MV-4-11 (cell line): Measurements from ENCODE around the gene KCNK16.

Source experiments
- DNase-seq: peaks from one replicate; lab custom pipeline; 2025; lab: John Stamatoyannopoulos, UW

Gene KCNK16

GRCh38 chr6:39322306-39322850 lies at the start of gene KCNK16:
Gene KCNK16 (minus strand): TSS chr6:39322702. CDS start chr6:39322540, 162 bp downstream.
- DNase-seq: no peak

- no peak for DNase-seq
Observed at GRCh38 chr6:39370390-39370789, 47.9 kb upstream of the KCNK16 start.

DNA sequence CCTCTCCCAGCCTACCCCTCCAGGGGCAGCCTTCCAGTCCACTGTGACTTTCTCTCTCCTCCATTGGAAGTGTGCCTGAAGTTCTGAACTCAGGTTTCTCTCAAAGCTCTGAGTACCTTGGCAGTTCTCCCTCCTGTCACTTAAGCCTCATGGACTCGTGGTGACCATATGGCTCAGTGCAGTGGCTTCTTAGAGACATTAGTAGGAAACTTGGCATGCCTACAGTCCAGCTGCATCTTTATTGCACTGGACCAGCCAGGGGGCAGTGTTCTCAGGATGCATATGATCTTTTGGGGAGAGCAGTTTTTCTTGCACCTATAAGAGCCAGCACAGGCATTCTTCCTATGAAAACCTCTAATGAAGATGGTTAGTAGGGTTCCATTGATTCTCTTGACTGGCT lies 47.5 kb upstream of the KCNK16 start:
- DNase-seq: no peak

DNA sequence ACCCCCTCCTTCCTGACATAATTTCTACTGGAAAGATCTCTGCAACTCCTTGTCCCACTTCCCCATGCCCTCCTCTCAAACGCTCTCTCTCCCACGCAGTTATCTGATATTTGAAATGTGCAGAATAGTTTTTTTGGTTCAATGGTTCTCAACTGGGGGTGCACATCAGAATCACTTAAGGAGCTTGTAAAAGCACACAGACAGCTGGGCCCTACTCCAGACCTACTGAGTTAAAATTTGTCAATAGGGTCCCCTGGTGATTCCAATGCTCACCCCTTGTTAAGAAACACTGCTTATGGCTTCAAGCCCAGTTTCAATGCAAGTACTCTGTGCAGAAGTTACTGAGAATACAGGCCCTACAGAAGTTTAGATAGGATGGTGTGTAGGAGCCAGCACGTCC lies 45.2 kb upstream of the KCNK16 start:
- no peak for DNase-seq

- no peak for DNase-seq
Observed at GRCh38 chr6:39366931-39367618, 44.6 kb upstream of the KCNK16 start.

- no peak for DNase-seq
Observed at GRCh38 chr6:39365281-39366074, 43.0 kb upstream of the KCNK16 start.

DNA sequence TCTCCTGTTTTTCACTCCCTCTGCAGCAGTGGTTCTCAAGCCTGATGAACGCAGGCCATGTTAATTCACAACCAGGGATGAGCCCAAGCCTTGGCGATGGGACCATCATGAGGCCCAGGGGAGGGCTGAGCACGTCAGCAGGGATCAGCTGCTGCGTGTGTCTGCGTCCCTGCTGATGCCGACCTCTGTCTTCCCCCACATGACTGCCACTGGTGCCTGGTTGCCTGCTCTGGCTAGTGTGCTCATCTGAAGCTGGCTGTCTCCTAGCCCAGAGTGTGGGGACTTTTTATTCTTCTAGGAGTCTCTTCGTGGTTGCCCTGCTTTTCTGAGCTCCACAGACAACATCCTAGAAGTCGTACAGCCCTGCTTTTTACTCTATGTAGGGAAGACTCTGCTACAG lies 40.8 kb upstream of the KCNK16 start:
- DNase-seq: no peak

GRCh38 chr6:39362487-39362865 lies 40.0 kb upstream of the KCNK16 start:
- peak; percentile 10 for DNase-seq

GRCh38 chr6:39361657-39362486 lies 39.4 kb upstream of the KCNK16 start:
- peak; percentile 74 for DNase-seq

- no peak for DNase-seq
Observed at GRCh38 chr6:39360378-39360777, 37.9 kb upstream of the KCNK16 start.

- peak; percentile 5 for DNase-seq
Observed at GRCh38 chr6:39357998-39358686, 35.6 kb upstream of the KCNK16 start.

DNA sequence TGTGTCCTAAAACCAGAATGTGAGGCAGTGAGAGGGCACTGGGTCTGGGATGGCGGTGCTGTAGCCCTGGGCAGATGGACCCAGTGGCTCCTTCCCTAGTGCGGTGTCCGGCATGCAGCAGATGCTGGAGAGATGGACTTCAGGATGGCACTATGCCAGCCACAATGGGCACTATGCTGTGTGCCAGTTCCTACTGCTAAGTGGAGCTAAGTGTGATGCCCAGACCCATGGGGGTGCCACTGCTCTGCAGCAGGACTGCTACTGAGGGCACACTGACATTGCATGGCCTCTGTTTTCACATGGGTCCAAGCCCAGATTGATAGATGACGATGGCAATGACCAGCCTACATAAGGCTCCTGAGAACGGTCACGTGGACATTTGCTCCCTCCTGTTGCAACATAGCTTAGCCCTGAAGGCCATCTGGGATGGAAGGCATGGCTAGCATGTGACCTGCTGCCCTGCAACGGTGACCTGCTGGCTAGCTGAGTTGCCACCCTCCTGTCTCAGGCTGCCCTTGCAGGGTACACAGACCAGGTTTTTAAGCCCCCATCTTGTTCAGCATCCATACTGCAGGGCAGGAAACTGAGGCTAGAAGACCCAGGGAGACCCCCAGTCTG lies 31.3 kb upstream of the KCNK16 start:
- DNase-seq: no peak

- no peak for DNase-seq
Observed at GRCh38 chr6:39350723-39351505, 28.4 kb upstream of the KCNK16 start.

DNA sequence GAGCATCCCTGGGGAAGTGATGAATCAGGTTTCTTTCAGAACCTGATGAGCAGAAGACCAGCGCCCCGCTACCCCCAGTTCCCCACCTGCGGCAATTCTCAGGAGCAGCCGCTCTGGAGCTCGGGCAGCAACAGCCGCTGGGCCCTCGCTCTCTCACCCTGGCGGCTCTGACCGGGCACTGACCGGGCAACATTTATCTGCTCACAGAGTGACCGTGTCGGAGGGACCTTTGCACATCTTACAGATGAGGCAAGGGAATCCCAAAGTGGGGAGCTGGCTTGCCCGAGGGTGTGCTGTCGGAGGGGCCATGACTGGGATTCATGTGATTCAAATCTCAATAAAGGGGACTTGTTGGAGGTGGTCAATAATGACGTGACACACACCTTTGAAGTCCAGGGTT lies 26.2 kb upstream of the KCNK16 start:
- no peak for DNase-seq

DNA sequence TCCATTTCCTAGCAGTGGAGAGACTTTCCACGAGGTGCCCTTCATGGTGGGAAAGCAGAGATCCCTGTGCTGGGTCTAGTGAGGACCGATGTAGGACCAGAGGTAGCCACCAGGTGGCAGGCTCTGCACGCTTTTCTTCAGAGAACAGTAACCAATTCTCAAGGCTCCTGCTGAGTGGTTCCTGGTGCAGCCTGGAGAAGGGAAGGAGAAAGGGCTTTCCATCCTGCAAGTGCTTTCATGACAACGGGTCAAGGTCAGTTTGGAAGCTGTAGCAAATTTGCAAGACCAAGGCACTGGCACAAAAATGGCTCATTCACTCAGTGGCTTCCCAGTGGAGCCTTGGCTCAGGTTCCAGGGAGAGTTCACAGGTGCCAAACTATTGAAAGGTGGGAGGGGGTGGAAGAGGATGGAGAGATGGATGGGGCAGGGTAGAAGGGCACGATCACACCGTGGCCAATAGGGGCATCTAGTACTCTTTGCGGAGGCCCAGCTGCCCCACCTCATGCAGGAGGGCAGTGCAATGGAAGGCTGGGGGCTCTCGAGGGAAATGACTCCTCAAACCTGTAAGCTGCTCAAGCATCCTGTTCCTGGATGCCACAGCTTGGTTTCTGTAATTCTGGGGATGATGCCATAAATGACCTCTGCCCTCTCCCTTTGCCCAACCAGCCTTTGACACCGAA lies 25.5 kb upstream of the KCNK16 start:
- DNase-seq: peak; percentile 49

GRCh38 chr6:39347206-39347605 lies 24.7 kb upstream of the KCNK16 start:
- no peak for DNase-seq

GRCh38 chr6:39344821-39345280 lies 22.3 kb upstream of the KCNK16 start:
- no peak for DNase-seq

DNA sequence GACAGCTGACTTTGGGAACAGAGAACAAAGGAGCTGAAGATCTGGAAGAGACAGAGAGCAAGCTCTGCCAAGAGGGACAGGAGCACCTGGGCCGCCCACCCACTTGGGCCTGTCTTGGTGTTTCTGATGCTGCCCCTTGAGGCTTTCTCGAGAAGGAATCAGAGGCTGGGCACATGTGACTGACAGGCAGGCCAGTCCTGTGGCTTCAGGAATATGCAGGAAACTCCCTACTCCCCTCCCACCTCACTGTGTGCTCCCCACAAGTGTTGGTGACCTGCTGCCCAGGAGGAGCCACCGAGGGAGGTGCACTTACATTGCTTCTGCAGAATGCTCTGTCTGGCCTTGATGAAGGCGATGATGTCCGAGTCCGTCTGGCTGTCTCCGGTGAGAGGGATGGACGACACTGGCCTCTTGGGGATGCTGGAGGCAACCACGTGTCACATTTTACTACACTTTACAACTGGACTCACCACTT lies 20.9 kb upstream of the KCNK16 start:
- DNase-seq: no peak

DNA sequence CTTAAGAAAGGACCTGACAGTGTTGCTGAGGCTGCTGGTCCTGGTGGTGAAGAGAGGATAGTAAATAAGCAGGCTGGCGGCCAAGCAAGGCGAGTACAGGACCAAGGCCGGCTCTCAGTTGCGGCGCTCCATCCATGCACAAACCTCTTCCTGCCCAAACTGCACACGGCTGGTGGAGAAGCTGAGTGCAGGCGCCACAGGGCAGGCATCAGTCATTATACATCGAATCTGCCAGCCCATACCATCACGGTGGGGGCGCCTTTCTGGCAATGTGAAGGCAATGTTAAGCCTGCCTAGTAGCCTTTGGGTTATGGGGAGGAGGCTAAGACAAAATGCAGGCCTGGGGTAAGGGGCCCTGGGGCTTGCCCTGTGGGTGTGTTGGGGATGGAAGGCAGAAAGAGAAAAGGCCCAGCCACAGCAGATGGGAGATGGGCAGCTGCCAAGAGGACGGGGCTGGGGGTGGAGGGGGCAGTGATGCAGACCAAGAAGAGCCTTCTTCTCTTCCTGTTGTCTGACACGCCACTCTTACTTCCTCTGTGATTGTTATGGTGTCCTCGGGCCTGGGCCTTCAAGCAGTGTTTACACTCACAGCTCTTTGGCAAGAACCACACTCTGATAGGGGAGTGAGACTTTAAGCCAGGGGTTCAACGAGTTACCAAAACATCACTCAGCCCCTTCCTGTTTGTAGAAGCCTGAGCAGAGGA lies 20.3 kb upstream of the KCNK16 start:
- DNase-seq: peak; percentile 73
